GM10266 (cell line): Measurements from ENCODE around the gene HSPD1.

ENCODE experiments used
- DNase-seq: peaks from one replicate; pipeline ENCODE4 v3.0.0; 2012; ENCODE audit errors: extremely low spot score
- TF ChIP-seq, protein P1 (sequence below): IDR thresholded peaks from 2 replicates; pipeline ENCODE4 v1.5.1; 2012; ENCODE audit warnings: mild to moderate bottlenecking, low read depth; ENCODE audit not compliant: control insufficient read depth, insufficient read depth; ENCODE audit errors: missing control alignments

The HSPD1 gene

DNA sequence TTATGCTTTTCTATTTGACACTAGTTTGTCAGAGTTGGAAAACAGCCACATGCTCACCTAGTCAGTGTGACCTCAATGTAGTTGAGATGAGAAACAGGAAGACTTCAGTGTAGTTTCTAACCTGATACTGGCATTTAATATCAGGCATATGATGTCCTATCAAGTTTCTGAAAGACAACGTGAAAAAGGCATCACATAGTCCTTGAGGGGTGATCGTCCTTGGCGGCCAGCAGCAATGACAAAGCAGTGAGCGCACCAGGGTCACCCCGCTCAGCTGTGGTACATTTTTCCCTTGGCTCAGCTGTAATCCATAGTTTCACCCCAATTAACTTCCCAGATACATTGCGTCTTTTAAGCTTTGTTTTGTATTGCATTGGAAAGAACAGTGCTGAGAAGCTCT, 4.9 kb upstream of the HSPD1 start:
- no peak for DNase-seq
- TF ChIP-seq, protein P1, sequence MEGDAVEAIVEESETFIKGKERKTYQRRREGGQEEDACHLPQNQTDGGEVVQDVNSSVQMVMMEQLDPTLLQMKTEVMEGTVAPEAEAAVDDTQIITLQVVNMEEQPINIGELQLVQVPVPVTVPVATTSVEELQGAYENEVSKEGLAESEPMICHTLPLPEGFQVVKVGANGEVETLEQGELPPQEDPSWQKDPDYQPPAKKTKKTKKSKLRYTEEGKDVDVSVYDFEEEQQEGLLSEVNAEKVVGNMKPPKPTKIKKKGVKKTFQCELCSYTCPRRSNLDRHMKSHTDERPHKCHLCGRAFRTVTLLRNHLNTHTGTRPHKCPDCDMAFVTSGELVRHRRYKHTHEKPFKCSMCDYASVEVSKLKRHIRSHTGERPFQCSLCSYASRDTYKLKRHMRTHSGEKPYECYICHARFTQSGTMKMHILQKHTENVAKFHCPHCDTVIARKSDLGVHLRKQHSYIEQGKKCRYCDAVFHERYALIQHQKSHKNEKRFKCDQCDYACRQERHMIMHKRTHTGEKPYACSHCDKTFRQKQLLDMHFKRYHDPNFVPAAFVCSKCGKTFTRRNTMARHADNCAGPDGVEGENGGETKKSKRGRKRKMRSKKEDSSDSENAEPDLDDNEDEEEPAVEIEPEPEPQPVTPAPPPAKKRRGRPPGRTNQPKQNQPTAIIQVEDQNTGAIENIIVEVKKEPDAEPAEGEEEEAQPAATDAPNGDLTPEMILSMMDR = no peak

DNA sequence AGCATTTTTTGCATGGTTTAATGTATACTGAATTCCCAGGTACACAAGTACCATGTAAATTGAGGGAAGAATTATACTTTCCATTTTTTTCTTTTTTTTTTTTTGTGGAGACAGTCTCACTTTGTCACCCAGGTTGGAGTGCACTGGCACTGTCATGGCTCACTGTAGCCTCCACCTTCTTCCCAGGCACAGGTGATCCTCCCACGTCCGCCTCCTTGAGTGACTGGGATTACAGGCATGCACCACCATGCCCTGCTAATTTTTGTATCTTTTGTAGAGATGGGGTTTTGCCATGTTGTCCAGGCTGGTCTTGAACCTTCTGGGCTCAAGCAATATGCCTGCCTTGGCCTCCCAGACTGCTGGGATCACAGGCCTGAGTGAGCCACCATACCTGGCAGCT, 4.4 kb upstream of the HSPD1 start:
- TF ChIP-seq, protein P1 = no peak

DNA sequence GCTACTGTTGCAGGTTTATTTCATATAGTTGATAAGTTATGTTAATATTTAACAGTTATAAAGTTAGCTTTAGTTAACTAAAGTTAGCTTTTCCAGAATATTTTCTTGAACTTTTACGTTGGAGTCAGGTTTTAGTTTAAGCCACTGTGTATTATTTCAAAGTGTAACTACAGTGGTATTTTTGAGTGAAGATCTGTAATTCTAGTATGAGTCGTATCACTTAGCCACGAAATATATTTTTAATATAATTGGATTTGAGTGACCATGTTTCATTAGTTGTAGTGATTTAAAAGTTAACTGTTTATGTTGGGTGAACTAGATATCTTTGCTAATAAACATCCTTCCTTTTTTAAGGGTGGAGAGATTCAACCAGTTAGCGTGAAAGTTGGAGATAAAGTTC, 3.0 kb upstream of the HSPD1 start:
- TF ChIP-seq, protein P1 = no peak
- DNase-seq = no peak

More for the DNA sequence above, 4.4 kb upstream of the HSPD1 start:
- DNase-seq = no peak

DNA sequence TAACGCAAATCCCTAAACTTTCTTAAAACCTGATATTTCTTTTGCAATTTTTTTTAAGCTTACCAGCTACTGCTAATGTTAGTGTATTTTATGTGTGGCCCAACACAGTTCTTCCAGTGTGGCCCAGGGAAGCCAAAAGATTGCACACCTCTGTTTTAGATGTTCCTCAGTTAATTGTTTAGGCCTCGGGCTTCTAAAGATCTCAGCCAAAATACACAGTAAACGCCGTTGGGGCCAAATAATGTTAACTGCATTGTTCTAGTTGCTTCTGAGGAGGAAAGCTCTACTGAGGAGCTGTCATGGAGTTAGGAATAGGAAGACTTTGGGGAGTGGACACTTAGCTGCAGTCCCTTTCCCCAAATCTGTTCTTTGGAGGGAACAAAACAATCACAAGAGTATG, 2.6 kb upstream of the HSPD1 start:
- TF ChIP-seq, protein P1 = no peak
- DNase-seq = no peak

DNA sequence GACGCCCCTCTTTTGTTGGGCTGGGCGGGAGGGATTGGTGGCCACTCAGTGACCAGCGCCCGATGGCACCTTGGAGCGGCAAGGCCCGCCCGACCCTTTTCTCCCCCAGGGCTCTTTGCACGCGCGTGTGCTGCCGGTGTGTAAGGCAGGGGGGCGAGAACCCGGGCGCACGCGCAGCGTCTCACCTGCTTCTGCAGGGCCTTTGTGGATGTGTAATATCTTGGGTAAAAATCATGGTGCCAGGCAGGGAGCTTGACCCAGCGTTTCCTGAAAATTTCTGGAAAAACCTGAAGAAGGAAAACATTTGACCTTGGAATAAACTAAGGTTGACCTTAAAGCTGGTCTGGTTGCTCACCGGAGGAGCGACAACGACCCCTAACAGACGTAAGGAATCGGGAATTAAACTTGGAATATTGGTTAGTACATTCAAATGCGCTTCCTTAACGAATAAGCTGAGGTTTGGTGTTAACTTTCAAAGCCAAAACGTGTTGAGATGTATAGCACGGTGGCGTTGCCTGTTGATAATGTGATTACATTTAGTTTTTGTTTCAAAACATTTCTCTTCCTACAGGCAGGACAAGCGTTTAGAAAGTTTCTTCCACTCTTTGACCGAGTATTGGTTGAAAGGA, 977 bp upstream of the HSPD1 start:
- no peak for DNase-seq
- TF ChIP-seq, protein P1 = no peak

DNA sequence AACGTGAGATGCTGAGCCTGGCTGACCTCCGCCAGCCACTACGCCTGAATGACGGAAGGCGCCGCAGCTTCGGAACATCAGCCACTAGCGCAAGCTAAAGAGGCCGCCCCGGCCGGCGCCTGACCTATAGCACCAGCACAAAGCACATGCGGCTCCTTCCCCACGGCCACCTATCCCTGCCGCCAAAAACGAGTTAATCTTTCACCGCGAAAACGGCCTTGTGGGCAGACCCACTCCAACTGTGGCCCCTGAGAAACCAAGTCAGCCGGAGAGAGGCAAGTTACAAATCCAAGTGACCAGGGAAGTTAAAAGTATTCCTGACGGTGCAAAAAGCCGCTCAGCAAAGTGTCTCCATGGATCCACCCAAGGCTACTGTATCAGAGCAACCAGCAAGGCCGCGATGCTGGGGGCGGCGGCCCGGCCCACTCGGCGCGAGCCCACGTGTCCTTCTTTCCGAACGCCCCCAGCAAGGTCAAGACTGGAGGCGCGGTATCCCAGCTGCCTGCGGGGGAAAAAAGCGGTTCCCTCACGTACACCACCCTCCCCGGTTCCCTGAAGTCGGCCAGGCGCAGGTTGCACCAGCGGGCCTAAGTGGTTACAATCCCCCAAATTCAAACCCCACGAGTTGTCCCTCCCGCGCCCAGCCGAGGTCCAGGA, 575 bp downstream of the HSPD1 start:
- peak; percentile 52 for DNase-seq
- TF ChIP-seq, protein P1 = no peak

DNA sequence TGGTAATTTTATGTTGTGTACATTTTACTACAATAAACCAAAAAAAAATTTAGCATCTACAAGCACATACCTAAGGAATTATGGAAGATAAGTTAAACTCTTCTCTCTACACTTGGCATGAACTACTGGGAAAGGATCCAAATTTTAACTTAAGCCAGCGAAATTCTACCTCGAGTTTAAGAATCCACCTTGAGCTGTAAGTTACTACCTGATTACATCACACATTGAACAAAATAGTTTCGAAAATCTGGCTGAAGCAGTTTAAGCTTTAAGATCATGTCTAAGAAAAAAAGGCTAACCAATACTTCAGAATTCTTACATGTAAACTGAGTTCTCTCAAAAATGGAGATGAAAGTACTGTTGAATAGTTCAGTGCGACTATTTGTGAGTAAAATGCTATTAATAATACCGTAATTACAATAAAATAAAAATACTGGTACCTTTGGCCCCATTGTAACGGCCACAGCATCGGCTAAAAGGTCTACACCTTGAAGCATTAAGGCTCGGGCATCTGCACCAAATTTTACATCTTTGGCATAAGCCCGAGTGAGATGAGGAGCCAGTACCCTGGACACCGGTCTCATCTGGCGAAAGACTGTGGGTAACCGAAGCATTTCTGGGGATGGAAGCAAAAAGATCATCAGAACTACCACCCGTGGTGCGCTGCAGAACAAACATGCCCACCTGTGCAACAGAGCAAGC, 1.3 kb downstream of the HSPD1 start:
- DNase-seq = no peak

More for the DNA sequence above, 1.3 kb downstream of the HSPD1 start:
- TF ChIP-seq, protein P1 = no peak
